GM12874 (cell line): Measurements from ENCODE around the gene CACNA1A.

Source experiments
- TF ChIP-seq, protein P1 (sequence below): IDR thresholded peaks from 2 replicates; pipeline ENCODE4 v1.5.1; 2011; ENCODE audit warnings: low read depth, mild to moderate bottlenecking, control low read depth, low read length, moderate library complexity; ENCODE audit not compliant: insufficient read depth

The CACNA1A gene

DNA sequence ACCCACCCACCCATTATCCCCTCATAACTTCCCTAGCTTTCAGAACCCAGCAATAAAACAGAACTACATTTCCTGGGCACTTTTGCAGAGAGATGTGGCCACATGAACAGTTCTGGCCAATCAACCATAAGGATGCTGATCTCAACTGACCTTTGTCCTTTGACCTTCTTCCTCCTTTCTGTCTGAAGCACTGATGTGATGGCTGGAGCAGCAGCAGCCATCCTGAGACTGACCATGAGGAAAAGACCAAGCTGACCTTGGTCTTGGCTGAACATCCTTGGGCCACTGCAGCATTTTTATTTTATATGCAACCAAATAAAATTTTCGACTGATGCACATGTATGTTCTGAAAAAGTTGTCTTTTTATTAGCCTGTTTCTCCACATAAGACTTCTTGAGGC is 33.1 kb upstream of the CACNA1A start:
- TF ChIP-seq, protein P1, sequence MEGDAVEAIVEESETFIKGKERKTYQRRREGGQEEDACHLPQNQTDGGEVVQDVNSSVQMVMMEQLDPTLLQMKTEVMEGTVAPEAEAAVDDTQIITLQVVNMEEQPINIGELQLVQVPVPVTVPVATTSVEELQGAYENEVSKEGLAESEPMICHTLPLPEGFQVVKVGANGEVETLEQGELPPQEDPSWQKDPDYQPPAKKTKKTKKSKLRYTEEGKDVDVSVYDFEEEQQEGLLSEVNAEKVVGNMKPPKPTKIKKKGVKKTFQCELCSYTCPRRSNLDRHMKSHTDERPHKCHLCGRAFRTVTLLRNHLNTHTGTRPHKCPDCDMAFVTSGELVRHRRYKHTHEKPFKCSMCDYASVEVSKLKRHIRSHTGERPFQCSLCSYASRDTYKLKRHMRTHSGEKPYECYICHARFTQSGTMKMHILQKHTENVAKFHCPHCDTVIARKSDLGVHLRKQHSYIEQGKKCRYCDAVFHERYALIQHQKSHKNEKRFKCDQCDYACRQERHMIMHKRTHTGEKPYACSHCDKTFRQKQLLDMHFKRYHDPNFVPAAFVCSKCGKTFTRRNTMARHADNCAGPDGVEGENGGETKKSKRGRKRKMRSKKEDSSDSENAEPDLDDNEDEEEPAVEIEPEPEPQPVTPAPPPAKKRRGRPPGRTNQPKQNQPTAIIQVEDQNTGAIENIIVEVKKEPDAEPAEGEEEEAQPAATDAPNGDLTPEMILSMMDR, result no peak

DNA sequence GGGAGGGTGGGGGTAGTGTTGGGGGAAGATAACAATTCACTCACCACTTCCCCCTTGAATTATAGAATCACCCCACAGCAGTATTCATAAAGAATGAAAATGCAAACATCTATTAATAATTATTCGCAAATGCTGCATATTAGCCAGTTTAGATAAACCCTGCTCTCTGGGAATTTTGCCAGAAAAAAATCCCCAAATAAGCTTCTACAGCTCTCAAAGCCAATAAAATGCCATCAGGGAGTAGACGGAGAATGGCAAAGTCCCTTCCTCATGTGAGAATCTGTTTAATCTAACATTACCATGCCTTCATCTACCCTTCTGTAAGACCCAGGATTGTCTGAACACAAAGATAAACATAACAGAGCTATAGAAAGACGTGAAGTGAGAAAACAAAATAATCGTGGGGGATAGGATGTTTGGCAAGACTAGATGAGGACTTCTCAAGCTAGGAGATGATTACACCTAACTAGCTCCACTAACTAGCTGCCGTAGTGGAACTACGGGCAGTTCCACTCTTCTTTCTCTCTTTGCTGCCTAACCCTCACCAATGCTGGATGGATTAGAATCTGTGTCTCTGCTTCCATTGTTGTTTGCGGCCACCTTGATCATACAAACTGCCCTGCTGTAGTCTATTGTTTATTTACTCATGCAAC is 32.4 kb upstream of the CACNA1A start:
- TF ChIP-seq, protein P1, result no peak

DNA sequence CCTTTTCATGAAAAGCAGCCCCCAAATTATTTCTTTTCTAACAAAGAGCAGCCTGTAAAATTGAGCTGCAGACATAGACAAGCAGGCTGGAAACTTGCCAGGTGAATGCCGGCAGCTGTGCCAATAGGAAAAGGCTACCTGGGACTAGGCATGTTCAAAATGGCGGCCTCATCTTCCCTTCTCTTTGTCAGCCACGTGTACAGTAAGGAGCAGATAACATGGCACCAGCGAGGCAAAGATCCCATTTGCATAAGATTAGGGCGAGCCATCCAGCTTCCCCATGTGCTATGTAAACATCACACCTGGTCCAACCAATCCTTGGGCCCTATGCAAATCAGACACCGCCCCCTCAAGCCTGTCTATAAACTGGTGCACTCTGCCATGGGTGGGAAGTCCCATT is 31.2 kb upstream of the CACNA1A start:
- TF ChIP-seq, protein P1, result no peak

GRCh38 chr19:13530720-13531119 is 24.4 kb upstream of the CACNA1A start:
- TF ChIP-seq, protein P1, result no peak

- TF ChIP-seq, protein P1, result peak; percentile 42; the same call in 1 of the 2 replicates
Measured at GRCh38 chr19:13526552-13526951, 20.3 kb upstream of the CACNA1A start.

DNA sequence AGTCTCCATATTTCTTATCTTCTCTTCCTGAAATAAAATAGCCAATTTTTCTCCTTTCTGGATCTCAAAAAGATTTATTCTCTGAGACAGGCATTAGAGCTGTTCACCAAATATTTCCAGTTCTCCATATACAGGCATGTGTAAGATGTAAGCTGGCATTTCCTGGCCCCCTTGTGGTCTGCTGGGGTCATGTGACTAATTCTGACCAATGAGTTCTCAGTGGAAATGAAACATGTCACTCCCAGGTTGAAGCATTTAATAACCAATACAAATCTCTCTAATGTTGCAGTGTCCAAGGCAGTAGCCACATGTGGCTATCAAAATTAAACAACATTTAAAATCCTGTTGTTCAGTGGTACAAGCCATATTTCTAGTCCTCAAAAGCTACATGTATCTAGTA is 14.8 kb upstream of the CACNA1A start:
- TF ChIP-seq, protein P1, result no peak

DNA sequence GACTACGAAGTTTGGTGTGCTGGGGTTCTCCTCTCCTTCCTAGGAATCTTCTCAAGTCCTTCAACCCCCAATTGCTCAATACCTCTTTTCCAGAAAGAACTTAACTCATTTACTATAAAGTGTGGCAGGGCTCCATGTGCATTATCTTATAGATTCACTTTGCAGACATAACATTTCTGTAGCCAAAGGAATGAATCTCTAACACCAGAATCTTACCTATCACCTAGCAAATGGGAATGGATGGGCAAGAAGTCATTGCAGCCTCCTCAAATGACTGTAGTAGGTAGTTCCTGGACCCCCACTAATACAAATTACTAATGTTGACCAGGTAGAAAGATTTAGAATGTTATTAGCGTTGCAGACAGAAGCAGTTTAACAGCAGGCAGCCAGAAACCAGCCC is 5.7 kb upstream of the CACNA1A start:
- TF ChIP-seq, protein P1, result no peak
